MV-4-11 (cell line): ENCODE data around the gene BCL11A.
A peak's percentile ranks its signal among the peaks of the same experiment; 100 is the strongest.

Experiments
- DNase-seq: peaks from one replicate; lab custom pipeline; 2025; lab: John Stamatoyannopoulos, UW

BCL11A gene

GRCh38 chr2:60485550-60485949 is 67.9 kb downstream of the BCL11A start:
- no peak for DNase-seq

- DNase-seq: peak; percentile 8
Measured at GRCh38 chr2:60485055-60485454, 68.4 kb downstream of the BCL11A start.

- peak; percentile 69 for DNase-seq
Measured at GRCh38 chr2:60484133-60484645, 69.3 kb downstream of the BCL11A start.

- no peak for DNase-seq
Measured at GRCh38 chr2:60483401-60483800, 70.1 kb downstream of the BCL11A start.

- DNase-seq: no peak
Measured at GRCh38 chr2:60482222-60482621, 71.2 kb downstream of the BCL11A start.

- DNase-seq: no peak
Measured at GRCh38 chr2:60481257-60481656, 72.2 kb downstream of the BCL11A start.

GRCh38 chr2:60480089-60480773 is 73.2 kb downstream of the BCL11A start:
- DNase-seq: no peak

- no peak for DNase-seq
Measured at GRCh38 chr2:60479226-60480088, 74.0 kb downstream of the BCL11A start.

GRCh38 chr2:60478660-60479059 is 74.8 kb downstream of the BCL11A start:
- DNase-seq: no peak

GRCh38 chr2:60476206-60476954 is 77.1 kb downstream of the BCL11A start:
- no peak for DNase-seq

- no peak for DNase-seq
Measured at GRCh38 chr2:60475123-60475830, 78.2 kb downstream of the BCL11A start.

GRCh38 chr2:60474301-60474700 is 79.2 kb downstream of the BCL11A start:
- no peak for DNase-seq

GRCh38 chr2:60473546-60473945 is 79.9 kb downstream of the BCL11A start:
- no peak for DNase-seq

- no peak for DNase-seq
Measured at GRCh38 chr2:60472663-60473289, 80.7 kb downstream of the BCL11A start.

GRCh38 chr2:60472041-60472440 is 81.4 kb downstream of the BCL11A start:
- DNase-seq: no peak

GRCh38 chr2:60470340-60470739 is 83.1 kb downstream of the BCL11A start:
- no peak for DNase-seq

- DNase-seq: peak; percentile 13
Measured at GRCh38 chr2:60469536-60470317, 83.7 kb downstream of the BCL11A start.

GRCh38 chr2:60468382-60469085 is 84.9 kb downstream of the BCL11A start:
- peak; percentile 60 for DNase-seq

GRCh38 chr2:60466161-60466702 is 87.2 kb downstream of the BCL11A start:
- no peak for DNase-seq

GRCh38 chr2:60465736-60466135 is 87.7 kb downstream of the BCL11A start:
- no peak for DNase-seq
